Frontal cortex (tissue), 4 donors: ENCODE measurements around the gene SYNRG. TPM values are rescaled to one million over a fixed set of nuclear protein-coding genes. Genes with fewer than 3 reads are reported as not detected.
"Not testable (repeated sequence)": the region's sequence is repeated elsewhere in the genome, so short reads cannot be mapped to it uniquely, and the experiment has no call there.

Experiments used
- DNase-seq, 2 donors: peaks; one replicate each; pipeline ENCODE4 v3.0.0; 2012; ENCODE audit warnings: low spot score in 2 of 2
- FAIRE-seq: peaks from 2 replicates; lab custom pipeline; 2012; peaks lifted over from hg19 to GRCh38; lab: Jason Lieb, UNC
- total RNA-seq: library from RNA; depleted of rRNA; stranded (reverse); fragments of >200 nt; gene quantifications from one replicate; pipeline ENCODE4 v1.2.3, GENCODE V29; 2014
- donor health status: control.
- donor health status: control.
- donor health status: control.

The SYNRG gene
- total RNA-seq, 1 donor from 2014 or later: 24.9 TPM

- FAIRE-seq: no peak
- DNase-seq: no peak
Observed at GRCh38 chr17:37545486-37545885, 63.7 kb downstream of the SYNRG start.

GRCh38 chr17:37543637-37544052 is 65.6 kb downstream of the SYNRG start:
- no peak for DNase-seq
- no peak for FAIRE-seq

GRCh38 chr17:37541880-37542660 is 67.1 kb downstream of the SYNRG start:
- no peak for FAIRE-seq

GRCh38 chr17:37538981-37539659 is 70.1 kb downstream of the SYNRG start:
- FAIRE-seq (no peak), DNase-seq (no peak)

More at GRCh38 chr17:37541880-37542660, 67.1 kb downstream of the SYNRG start:
- no peak for DNase-seq

GRCh38 chr17:37535906-37536305 is 73.3 kb downstream of the SYNRG start:
- no peak for FAIRE-seq

GRCh38 chr17:37532756-37533155 is 76.5 kb downstream of the SYNRG start:
- FAIRE-seq (no peak), DNase-seq (no peak)

More at GRCh38 chr17:37535906-37536305, 73.3 kb downstream of the SYNRG start:
- no peak for DNase-seq

- DNase-seq (no peak), FAIRE-seq (no peak)
Observed at GRCh38 chr17:37530420-37530819, 78.8 kb downstream of the SYNRG start.

- DNase-seq (peak in 1 of 2 donors; percentile 35), FAIRE-seq (no peak)
Observed at GRCh38 chr17:37527249-37527851, 81.9 kb downstream of the SYNRG start.

- DNase-seq (no peak), FAIRE-seq (no peak)
Observed at GRCh38 chr17:37523715-37524219, 85.5 kb downstream of the SYNRG start.

- no peak for DNase-seq
- no peak for FAIRE-seq
Observed at GRCh38 chr17:37521821-37522220, 87.4 kb downstream of the SYNRG start.

- no peak for FAIRE-seq
- no peak for DNase-seq
Observed at GRCh38 chr17:37520174-37520573, 89.0 kb downstream of the SYNRG start.

- no peak for DNase-seq
- no peak for FAIRE-seq
Observed at GRCh38 chr17:37519251-37519985, 89.8 kb downstream of the SYNRG start.

GRCh38 chr17:37518826-37519225 is 90.4 kb downstream of the SYNRG start:
- DNase-seq (no peak), FAIRE-seq (no peak)

- no peak for FAIRE-seq
- no peak for DNase-seq
Observed at GRCh38 chr17:37517881-37518280, 91.3 kb downstream of the SYNRG start.

- DNase-seq (no peak), FAIRE-seq (no peak)
Observed at GRCh38 chr17:37516127-37516571, 93.1 kb downstream of the SYNRG start.

GRCh38 chr17:37513711-37514110 is 95.5 kb downstream of the SYNRG start:
- no peak for FAIRE-seq
- no peak for DNase-seq

- DNase-seq (no peak), FAIRE-seq (no peak)
Observed at GRCh38 chr17:37512442-37513068, 96.7 kb downstream of the SYNRG start.

GRCh38 chr17:37511642-37512041 is 97.6 kb downstream of the SYNRG start:
- not testable (repeated sequence) for DNase-seq, FAIRE-seq

GRCh38 chr17:37510056-37510455 is 99.2 kb downstream of the SYNRG start:
- no peak for FAIRE-seq
- DNase-seq: no peak
